Esophagus mucosa (tissue), 1 donor: Measurements from ENCODE around the gene COPG2. TPM values are rescaled to one million over a fixed set of nuclear protein-coding genes. Genes with fewer than 3 reads are reported as not detected.
"Not testable (repeated sequence)": the region's sequence is repeated elsewhere in the genome, so short reads cannot be mapped to it uniquely, and the experiment has no call there.

Source experiments
- ATAC-seq: fragments of 200-7000 bp; cut with Tn5 transposase; one replicate; pipeline ENCODE4 v1.9.1; 2020
- total RNA-seq: library from RNA; stranded (reverse); gene quantifications from one replicate; pipeline ENCODE4 v1.2.4, GENCODE V29; 2023
- donor health status: DM: yes; HTN: yes; CAD: no.

Gene COPG2
- 22.1 TPM for total RNA-seq

GRCh38 chr7:130668258-130669084 lies at the start of gene COPG2:
COPG2 (minus strand) TSS chr7:130668748; CDS start chr7:130668668, 80 bp downstream.
- peak; percentile 98 for ATAC-seq

- ATAC-seq, result no peak
Measured at GRCh38 chr7:130712416-130712815, 43.9 kb upstream of the COPG2 start.

GRCh38 chr7:130708766-130709165 lies 40.2 kb upstream of the COPG2 start:
- no peak for ATAC-seq

- no peak for ATAC-seq
Measured at GRCh38 chr7:130708001-130708400, 39.5 kb upstream of the COPG2 start.

GRCh38 chr7:130703851-130704250 lies 35.3 kb upstream of the COPG2 start:
- no peak for ATAC-seq

- ATAC-seq, result no peak
Measured at GRCh38 chr7:130701650-130702049, 33.1 kb upstream of the COPG2 start.

GRCh38 chr7:130700760-130701159 lies 32.2 kb upstream of the COPG2 start:
- no peak for ATAC-seq

- peak; percentile 33 for ATAC-seq
Measured at GRCh38 chr7:130699686-130700085, 31.1 kb upstream of the COPG2 start.

GRCh38 chr7:130697820-130698219 lies 29.3 kb upstream of the COPG2 start:
- no peak for ATAC-seq

GRCh38 chr7:130695840-130696239 lies 27.3 kb upstream of the COPG2 start:
- no peak for ATAC-seq

- ATAC-seq, result not testable (repeated sequence)
Measured at GRCh38 chr7:130692396-130692795, 23.8 kb upstream of the COPG2 start.

- ATAC-seq, result no peak
Measured at GRCh38 chr7:130689683-130690082, 21.1 kb upstream of the COPG2 start.

- no peak for ATAC-seq
Measured at GRCh38 chr7:130683026-130683425, 14.5 kb upstream of the COPG2 start.

- ATAC-seq, result no peak
Measured at GRCh38 chr7:130674456-130674855, 5.9 kb upstream of the COPG2 start.

- ATAC-seq, result no peak
Measured at GRCh38 chr7:130673066-130673465, 4.5 kb upstream of the COPG2 start.

GRCh38 chr7:130672146-130672545 lies 3.6 kb upstream of the COPG2 start:
- ATAC-seq, result no peak

GRCh38 chr7:130669085-130669700 lies 645 bp upstream of the COPG2 start:
- ATAC-seq, result no peak

- ATAC-seq, result no peak
Measured at GRCh38 chr7:130667593-130668257, 823 bp downstream of the COPG2 start.

- ATAC-seq, result no peak
Measured at GRCh38 chr7:130662426-130662825, 6.1 kb downstream of the COPG2 start.

- ATAC-seq, result no peak
Measured at GRCh38 chr7:130655286-130655685, 13.3 kb downstream of the COPG2 start.

- no peak for ATAC-seq
Measured at GRCh38 chr7:130654850-130655249, 13.7 kb downstream of the COPG2 start.

- ATAC-seq, result no peak
Measured at GRCh38 chr7:130650611-130651120, 17.9 kb downstream of the COPG2 start.
